HuH-7.5 (cell line): ENCODE results near the gene CCDC158.
"Not testable (repeated sequence)": the region's sequence is repeated elsewhere in the genome, so short reads cannot be mapped to it uniquely, and the experiment has no call there.

Source experiments
- DNase-seq: peaks from one replicate; pipeline ENCODE4 v3.0.0; 2011; ENCODE audit warnings: low spot score

CCDC158 gene

DNA sequence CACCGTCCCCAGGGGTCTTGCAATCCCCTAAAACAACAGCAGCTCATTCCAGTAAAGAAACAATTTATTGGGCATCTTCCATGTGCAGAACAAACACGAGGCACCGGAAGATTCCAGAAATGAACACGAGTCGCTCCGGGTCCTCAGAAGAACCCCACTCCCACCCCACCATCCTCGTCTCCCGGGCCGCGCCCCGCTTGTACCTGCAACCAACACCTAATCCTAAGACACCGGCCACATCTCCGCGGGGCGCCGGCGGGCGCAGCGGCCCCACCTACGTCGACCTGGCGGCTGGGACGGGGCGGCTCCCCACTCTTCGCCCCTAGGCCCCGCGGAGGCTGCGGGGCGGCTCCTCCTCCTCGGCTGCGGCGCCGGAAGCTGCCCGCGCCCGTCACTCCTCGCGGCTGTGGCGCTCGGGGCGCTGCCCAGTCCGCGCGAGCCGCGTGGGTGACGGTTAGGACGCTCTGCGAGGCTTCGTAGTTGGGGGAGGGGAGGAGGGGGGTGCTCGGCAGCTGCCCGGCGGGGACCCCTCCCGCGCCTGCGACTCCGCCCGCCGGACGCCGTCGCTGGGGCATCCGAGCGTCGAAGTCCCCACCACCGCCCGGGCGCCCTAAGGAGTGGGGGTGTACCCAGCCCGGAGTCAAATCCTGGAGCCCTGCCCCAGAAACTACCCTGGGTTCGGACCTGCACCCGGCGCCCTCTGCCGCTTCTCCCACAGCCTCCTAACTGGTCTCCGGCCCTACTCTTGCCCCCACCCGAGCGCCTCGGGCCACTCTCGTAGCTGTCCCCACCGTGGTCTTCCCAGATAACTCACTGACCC lies at the start of gene CCDC158:
TSS of gene CCDC158 (minus strand) at position 380 of the 820 bp plus-strand sequence. CDS start 17,934 bp downstream, outside the sequence.
- DNase-seq, result peak; percentile 27

DNA sequence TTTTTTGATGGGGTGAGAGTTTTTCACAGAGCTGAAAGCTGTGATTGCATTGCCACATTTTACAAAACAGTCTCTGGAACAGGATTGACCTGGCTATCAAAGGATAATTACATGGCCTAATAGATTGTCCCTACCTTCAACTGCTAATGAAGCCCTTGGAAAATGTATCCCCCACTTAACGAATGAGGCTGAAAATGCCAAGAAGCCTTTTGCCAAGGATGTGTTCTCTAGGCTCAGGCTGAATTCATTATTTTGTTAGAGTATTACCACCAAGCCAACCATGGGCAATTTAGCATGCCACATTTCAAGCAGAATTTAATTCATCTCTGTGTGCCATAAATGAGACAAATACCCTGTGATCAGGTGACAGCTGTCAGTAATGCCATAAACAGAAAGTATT lies 49.6 kb upstream of the CCDC158 start:
- no peak for DNase-seq

DNA sequence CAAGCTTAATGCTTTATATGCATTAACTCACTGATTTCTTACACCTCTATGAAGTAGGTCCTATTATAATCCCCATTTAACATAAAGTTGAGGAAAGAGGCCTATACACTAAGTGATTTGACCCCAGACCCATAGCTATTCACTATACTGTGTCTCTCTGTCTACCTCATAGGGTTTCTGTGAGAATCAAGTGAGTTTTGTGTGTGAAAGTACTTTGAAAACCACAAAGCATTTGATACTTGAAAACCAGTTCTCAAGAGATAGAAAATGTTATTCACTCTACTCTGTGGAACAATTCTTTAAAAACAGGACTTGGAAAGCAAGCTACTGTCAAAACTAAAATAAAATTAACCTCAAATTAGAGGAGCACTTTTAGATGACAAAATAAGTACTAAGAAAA lies 49.1 kb upstream of the CCDC158 start:
- DNase-seq, result no peak

GRCh38 chr4:76463568-76463967 lies 42.6 kb upstream of the CCDC158 start:
- no peak for DNase-seq

DNA sequence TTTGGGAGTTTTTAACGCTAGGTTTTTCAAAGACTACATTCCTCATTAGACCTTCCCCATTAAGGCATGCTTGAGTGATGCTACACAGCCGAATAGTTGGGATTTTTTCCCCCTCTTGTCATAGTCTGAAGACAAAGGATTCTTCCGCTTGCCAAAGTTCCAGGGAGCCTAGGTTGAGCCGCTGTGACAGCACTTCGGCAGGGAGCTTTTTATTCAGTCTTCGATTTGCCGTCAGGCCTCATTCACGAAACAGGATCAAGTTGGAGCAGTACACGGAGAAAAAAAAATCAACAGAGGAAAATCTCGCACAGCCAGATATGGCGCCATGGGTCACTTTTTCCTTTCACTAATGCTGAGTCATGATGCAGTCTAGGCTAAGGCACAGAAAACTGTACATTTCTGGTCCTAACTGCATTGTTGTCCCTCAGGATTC lies 38.4 kb upstream of the CCDC158 start:
- DNase-seq, result no peak

DNA sequence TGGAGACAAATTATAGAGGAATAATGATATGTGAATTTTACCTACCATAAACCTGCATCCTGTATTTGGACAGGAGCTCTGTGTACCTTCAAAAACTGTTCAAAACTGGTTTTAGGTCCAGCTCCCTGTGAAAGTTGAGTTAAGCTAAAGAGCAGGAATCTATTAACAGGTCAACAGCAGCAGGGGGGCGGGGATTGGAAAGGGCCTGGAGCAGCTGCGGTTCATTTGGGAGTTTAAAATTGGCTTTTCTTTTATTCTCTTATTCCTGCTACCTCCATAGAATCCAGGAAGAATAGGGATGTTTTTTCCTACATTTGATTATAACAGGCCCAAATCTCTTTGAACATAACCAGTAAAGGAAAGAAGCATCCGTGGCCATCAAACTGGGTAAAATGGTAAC lies 37.9 kb upstream of the CCDC158 start:
- DNase-seq, result no peak

DNA sequence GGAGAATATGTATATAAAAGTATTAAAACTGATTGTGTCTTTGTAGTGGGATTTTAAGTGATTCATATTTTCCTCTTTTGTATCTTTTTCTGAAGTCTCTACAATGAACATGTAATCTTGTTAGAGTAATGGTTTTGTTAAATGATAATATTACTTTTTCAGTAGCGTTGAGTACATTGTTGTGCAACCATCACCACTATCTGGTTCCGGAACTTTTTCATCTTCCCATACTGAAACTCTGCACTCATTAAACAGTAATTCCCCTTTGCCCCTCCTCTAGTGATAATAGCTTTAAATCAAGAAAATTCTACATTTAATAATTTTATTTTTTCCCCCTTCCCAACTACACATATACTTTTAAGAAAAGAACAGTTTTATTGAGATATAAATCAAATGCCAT lies 37.4 kb upstream of the CCDC158 start:
- no peak for DNase-seq

- no peak for DNase-seq
These were observed 36.9 kb upstream of the CCDC158 start for GRCh38 chr4:76457885-76458284.

DNA sequence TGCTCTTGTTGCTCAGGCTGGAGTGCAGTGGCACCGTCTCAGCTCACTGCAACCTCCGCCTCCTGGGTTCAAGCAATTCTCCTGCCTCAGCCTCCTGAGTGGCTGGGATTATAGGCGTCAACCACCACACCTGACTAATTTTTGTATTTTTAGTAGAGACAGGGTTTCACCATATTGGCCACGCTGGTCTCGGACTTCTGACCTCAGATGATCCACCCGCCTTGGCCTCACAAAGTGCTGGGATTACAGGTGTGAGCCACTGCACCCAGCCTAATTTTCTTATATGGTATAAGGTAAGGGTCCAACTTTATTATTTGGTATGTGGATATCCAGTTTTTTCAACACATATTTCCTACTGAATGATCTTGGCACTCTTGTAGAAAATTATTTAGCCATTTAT lies 33.1 kb upstream of the CCDC158 start:
- not testable (repeated sequence) for DNase-seq

DNA sequence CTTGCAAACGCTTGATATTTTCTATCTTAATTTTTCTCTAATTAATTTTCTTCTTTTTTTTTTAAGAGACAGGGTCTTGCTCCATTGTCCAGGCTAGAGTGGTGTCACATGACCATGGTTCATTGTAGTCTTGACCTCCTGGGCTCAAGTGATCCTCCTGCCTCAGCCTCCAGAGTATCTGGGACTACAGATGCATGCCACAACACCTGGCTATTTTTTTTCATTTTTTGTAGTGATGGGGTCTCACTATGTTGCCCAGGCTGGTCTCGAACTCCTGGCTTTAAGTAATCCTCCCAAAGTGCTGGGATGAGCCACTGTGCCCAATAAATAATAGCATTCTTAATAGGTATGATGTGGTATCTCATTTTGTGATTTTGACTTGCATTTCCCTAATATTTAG lies 32.3 kb upstream of the CCDC158 start:
- no peak for DNase-seq

GRCh38 chr4:76449833-76450232 lies 28.9 kb upstream of the CCDC158 start:
- peak; percentile 11 for DNase-seq

DNA sequence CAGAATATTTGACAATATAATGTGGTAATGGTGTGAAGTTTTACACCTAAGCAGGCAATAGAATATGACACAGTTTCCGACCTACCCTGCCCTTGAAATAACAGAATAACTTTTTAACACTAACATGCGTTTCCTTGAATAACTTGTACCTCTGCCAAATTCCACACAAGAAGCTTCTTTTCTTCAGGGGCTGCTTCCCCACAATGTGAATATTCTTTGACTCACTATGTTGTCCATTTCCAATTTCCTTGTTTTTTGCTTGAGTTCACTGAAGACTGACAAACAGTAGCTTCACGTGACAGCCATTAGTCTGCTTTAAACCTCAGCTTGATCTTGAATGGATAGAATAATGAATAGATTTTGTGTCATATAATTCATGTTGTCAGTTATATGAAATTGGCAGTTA lies 28.4 kb upstream of the CCDC158 start:
- DNase-seq, result no peak

DNA sequence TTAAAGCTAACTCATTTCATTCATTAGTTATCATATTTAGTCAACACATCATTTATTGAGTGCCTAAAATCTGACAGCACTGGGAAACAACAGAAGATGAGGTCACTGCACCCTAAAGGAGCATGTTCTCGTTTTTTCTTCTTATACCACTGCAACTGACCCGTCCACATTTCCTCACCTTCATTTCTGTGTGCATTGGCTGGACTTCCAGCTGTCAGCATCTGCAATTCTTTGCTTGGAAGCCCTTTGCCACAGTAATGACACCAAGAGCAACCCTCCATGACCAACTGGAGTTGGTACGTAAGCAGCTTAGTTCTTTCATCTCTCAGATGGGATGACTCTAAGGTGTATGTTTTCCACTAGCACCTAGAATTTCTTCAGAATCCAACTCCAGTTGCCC lies 27.3 kb upstream of the CCDC158 start:
- no peak for DNase-seq

GRCh38 chr4:76447393-76447851 lies 26.5 kb upstream of the CCDC158 start:
- DNase-seq, result no peak

- DNase-seq, result no peak
These were observed 25.0 kb upstream of the CCDC158 start for GRCh38 chr4:76445911-76446310.

DNA sequence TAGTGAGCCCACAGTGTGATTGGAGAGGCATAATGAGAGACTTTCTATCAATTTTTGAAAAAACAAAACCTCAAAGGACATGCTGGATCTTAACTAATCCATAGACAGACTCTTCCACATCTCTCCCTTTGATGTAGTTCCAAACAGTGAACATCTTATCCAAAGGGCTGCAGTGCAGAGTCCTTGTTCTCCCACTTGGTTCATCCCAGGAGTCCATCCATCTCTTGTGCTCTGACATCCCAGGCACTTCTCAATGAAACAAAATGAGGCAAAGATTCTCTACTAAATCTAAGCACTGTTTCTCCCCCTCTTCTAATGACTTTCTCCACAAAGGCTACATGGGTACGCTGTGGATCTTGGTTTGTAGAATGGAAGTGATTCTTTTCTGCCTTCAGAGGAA lies 22.4 kb upstream of the CCDC158 start:
- DNase-seq, result no peak

GRCh38 chr4:76442807-76443206 lies 21.9 kb upstream of the CCDC158 start:
- DNase-seq, result no peak

- DNase-seq, result no peak
These were observed 20.9 kb upstream of the CCDC158 start for GRCh38 chr4:76441881-76442280.

DNA sequence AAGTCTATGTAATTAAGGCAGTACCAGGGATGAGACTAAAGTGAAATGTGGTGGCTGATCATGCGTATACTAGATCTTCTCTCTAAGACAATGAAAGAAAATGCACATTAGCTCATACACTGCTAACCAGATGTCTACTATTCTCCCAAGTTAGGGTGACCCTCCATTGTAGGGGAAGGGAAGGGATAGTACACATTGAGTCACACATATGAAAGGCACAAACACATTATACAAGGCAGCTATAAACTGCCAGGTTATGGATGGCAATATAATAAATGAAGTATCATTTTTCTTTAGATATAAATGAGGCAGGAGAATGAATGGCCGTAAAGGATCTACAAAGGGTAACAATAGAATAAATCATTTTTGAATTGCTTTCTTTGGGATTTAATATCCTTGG lies 18.6 kb upstream of the CCDC158 start:
- DNase-seq, result no peak

GRCh38 chr4:76435528-76436319 lies 14.8 kb upstream of the CCDC158 start:
- DNase-seq, result no peak

DNA sequence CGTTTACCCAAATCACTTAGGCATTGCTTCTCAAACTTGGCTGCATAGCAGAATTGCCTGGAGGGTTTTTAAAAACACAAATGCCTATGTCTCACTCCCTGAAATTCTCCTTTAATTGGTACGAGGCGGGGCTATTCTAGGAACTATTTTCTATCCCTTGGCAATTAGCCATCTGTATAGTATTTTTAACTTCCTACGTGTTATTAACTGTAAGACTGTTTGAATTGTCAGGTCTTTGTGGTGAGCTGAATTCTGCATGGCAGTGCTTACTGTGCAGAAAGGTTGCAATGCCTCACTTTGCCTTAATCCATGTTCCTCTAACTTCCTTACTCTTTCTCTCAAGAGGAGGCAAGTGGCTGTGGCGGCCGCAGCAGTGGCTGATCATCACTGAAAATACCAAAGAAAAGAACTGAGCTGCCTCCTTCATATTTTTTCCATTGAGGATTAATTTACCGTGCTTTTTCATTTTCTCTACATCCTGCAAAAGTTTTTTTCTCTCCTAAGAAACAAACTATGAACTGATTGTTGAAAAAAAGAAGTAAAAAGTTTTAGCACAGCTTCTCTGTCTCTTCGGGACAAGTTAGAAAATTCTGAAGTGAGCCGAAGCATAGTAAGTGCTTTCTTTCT lies 14.1 kb upstream of the CCDC158 start, which contains the start of gene SHROOM3:
TSS of gene SHROOM3 (plus strand) at position 329 of the 627 bp plus-strand sequence. CDS start 824 bp downstream, outside the sequence.
- no peak for DNase-seq
